ENCODE data around the gene PTGDS.

GRCh38 chr9:137014776-137015539 lies 37.7 kb downstream of the PTGDS start:
- TF ChIP-seq CTCF (IDR thresholded peaks at IDR 0.05) (no peak), POLR2AphosphoS5 (IDR thresholded peaks at IDR 0.05) (no peak), POLR2A (IDR thresholded peaks at IDR 0.05; ENCODE audit: low read depth) (no peak), EP300 (IDR thresholded peaks at IDR 0.05) (no peak)

All from esophagus muscularis mucosa (tissue), 4 donors.